ENCODE results near the gene CCT3. TPM values are rescaled to one million over a fixed set of nuclear protein-coding genes. Genes with fewer than 3 reads are reported as not detected.

Gene CCT3
- total RNA-seq: 358 and 726 TPM in 2 replicates

DNA sequence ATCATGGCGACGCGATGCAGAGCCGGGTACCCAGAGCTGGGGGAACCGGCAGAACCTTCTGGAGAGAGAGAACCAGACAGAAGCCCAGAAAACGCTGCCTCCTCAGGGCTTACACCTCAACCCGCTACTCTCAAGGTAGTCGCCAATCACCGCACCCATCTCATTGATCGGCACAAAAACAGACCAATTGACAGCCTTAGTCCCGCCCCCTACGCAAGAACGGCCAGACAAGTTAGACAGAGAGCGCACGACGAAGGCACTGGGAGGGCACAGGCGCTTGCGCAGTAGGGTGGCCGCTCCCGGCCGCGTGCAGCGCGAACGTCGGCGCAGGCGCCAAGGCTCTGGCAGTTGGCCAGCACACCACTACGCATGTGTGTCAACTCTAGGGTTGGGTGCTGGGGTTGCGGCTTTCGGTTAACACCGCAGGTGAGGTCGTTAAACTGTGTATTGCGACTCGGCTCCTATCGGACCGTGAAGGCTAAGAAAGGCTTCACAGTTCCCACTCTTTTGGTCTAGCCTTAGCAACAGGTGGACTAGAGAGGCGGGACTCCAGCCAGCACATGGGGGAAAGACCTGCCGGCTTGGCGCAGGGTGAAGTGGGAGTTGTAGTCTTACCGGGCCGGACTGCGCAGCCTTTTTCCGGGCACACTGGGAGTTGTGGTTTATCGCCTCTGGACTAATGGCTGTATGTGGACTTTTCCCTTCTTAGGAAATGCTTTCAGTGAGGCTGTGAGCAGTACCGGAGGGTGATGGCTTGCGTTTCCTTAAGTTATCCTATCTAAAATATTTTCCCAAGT, at the start of gene CCT3, which contains the start of gene TSACC:
TSS of gene CCT3 (minus strand) at position 113 of the 797 bp plus-strand sequence. CDS start at position 5, 108 bp downstream.
TSS of gene TSACC (plus strand) at position 347 of the 797 bp plus-strand sequence. CDS start 1,232 bp downstream, outside the sequence.
- peak within 1 kb of the TSS; percentile 92 for H3K4me3 ChIP-seq (ENCODE audit: low read depth, low read length)
- TF ChIP-seq, protein P1, sequence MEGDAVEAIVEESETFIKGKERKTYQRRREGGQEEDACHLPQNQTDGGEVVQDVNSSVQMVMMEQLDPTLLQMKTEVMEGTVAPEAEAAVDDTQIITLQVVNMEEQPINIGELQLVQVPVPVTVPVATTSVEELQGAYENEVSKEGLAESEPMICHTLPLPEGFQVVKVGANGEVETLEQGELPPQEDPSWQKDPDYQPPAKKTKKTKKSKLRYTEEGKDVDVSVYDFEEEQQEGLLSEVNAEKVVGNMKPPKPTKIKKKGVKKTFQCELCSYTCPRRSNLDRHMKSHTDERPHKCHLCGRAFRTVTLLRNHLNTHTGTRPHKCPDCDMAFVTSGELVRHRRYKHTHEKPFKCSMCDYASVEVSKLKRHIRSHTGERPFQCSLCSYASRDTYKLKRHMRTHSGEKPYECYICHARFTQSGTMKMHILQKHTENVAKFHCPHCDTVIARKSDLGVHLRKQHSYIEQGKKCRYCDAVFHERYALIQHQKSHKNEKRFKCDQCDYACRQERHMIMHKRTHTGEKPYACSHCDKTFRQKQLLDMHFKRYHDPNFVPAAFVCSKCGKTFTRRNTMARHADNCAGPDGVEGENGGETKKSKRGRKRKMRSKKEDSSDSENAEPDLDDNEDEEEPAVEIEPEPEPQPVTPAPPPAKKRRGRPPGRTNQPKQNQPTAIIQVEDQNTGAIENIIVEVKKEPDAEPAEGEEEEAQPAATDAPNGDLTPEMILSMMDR (conservative IDR thresholded peaks at IDR 0.05; ENCODE audit: low read depth, low read length): no peak
- peak; percentile 98 for DNase-seq (ENCODE audit: low read depth)

DNA sequence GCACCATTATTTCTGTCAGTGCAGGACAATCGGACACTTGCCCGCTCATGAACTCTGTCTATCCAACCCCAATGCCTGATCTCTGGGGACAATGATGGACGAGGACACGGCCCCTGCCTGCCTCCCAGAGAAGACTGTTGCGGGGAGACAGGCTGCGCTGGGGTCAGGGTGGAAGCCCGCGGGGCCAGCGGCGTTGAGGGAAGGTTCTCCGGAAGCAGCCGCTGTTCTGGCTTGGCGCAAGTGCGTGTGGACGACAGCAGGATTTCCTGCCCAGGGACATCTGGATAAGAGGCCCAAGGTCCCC, 49.7 kb upstream of the CCT3 start:
- TF ChIP-seq, protein P1 (conservative IDR thresholded peaks at IDR 0.05; ENCODE audit: low read depth, low read length): no peak
- DNase-seq (ENCODE audit: low read depth): no peak
- H3K4me3 ChIP-seq (ENCODE audit: low read depth, low read length): no peak overlapping the region

DNA sequence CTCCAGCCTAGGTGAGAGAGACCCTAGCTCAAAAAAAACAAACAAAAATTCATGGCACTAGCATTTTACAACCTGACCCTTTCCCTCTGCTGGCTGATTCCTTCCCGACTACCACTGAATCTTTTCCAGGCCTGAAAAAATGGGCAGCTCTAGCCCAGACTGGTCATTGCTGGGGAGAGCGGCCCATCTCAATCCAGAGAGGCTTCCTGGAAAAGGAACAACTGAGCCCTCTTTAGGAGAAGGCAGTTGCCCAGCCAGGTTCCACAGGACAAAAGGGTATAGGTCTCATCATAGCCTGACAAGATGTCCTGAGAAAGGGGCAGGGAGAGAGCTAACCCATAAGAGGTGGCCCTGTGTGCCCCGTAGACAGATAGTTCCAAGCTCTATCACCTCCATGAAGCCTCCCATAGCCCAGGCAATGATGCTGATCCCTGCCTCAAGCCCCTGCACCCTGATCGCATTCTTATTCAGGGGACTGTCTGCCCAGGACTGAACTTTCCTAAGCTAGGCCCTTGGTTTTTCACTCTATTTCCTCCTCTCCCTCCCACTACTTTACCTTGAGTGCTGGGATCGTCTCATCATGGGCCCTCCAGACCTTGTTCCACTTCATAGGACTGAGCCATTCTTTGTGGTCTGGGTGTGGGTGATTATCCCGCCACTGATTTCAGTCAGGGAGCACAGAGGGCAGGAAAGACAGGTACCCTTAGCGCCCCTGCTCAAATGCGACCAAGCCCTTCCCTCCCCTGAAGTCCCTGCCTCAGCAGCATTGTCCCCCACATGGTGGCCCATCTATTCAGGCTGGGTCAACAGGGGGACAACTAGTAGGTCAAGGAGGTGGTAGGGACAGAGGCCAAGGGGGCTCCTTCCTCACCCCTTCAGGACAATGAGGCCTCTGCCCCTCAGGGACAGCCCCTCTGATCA, 49.1 kb upstream of the CCT3 start:
- H3K4me3 ChIP-seq (ENCODE audit: low read depth, low read length): no peak overlapping the region
- DNase-seq (ENCODE audit: low read depth): no peak
- TF ChIP-seq, protein P1 (conservative IDR thresholded peaks at IDR 0.05; ENCODE audit: low read depth, low read length): no peak

DNA sequence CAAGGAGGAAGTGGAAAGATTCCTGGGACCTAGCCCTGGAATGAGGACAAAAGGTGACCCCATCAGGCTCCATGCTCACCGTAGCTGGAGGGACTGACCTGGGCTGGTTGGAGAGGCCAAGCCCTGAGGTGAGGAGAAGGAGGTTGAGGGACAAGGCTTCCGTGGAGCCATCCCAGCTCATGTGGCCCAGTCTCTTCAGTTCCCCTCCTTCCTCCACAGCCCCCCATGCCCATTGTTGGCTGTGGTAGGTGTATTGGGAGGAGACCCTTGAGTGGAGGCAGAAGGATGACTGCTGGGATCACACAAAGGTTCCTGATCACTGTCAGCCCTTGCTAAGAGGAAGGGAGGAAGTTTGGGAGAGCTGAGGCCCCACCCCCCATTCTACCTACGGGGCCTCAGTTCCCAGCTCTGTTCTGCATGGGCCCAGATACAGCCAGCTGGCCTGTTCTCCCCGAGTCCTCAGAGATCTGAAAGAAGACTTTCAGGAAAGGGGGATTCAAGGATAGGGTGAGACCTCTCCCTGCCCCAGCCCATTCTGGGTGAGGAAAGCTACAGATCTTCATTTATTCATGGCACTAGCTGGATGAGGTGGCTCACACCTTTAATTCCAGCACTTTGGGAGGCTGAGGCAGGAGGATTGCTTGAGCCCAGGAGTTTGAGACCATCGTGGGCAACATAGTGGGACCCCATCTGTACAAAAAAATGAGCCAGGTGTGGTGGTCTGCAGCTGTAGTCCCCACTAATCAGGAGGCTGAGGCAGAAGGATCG, 48.2 kb upstream of the CCT3 start:
- no peak overlapping the region for H3K4me3 ChIP-seq (ENCODE audit: low read depth, low read length)
- TF ChIP-seq, protein P1 (conservative IDR thresholded peaks at IDR 0.05; ENCODE audit: low read depth, low read length): no peak
- no peak for DNase-seq (ENCODE audit: low read depth)

DNA sequence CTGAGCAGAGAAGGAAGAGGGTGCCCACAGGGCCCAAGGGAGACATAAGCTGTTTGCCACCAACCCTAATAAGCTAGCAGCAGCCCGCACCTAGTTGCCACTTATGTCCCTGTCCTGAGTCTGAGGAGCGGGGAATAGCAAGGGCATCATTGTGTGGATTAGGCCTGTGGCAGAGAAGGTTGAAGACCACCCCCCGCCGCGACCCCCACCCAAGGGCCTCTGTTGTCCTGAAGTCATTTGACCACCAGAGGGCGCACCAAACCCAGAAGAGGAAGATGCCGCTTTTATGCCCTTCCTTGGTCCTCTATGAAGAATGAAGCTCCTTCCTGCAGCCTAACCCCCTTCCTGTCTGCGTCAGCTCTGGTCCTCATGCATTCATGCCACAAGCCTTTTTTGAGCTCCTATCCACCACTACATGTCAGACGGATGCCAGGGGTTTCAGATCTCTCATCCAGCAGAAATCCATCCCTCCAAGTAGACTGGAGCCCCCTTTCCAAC, 47.5 kb upstream of the CCT3 start:
- no peak for DNase-seq (ENCODE audit: low read depth)
- H3K4me3 ChIP-seq (ENCODE audit: low read depth, low read length): no peak overlapping the region
- TF ChIP-seq, protein P1 (conservative IDR thresholded peaks at IDR 0.05; ENCODE audit: low read depth, low read length): peak; percentile 92

DNA sequence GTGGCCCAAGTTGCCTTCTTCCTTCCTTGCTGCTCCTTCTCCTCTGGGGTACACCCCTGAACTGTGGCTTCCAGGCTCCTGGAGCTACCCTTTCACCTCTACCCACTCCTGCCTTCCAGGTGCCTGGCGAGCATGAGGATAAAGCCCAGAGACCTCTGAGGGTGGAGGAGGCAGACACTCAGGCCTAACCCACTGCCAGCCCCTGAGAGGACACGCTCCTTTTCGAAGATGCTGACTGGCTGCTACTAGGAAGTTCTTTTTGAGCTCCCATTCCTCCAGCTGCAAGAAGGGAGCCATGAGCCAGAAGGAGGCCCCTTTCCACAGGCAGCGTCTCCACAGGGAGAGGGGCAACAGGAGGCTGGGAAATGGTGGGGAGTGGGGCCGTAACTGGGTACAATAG, 46.6 kb upstream of the CCT3 start:
- no peak for DNase-seq (ENCODE audit: low read depth)
- TF ChIP-seq, protein P1 (conservative IDR thresholded peaks at IDR 0.05; ENCODE audit: low read depth, low read length): no peak
- H3K4me3 ChIP-seq (ENCODE audit: low read depth, low read length): no peak overlapping the region
